NCI-H1694 (cell line): Measurements from ENCODE around the gene MEN1.
"Not testable (repeated sequence)": the region's sequence is repeated elsewhere in the genome, so short reads cannot be mapped to it uniquely, and the experiment has no call there.

Experiments used
- DNase-seq: peaks from one replicate; lab custom pipeline; 2025; lab: John Stamatoyannopoulos, UW

Gene MEN1

DNA sequence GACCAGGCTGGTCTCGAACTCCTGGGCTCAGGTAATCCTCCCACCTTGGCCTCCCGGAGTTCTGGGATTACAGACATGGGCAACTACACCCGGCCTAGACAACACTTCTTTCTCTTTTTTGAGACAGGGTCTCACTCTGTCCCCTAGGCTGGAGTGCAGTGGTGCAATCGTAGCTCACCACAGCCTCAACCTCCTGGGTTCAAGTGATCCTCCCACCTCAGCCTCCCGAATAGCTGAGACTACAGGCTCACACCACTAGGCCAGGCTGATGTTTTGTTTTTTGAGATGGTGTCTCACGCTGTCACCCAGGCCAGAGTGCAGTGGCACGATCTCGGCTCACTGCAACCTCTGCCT, 35.4 kb upstream of the MEN1 start:
- not testable (repeated sequence) for DNase-seq

GRCh38 chr11:64845129-64845775, 34.9 kb upstream of the MEN1 start:
- no peak for DNase-seq

- peak; percentile 30 for DNase-seq
Measured at GRCh38 chr11:64844330-64845128, 34.2 kb upstream of the MEN1 start, which contains the start of gene CDC42BPG. Gene CDC42BPG (minus strand): TSS chr11:64844653. CDS start chr11:64844569, 84 bp downstream.

GRCh38 chr11:64843686-64844329, 33.5 kb upstream of the MEN1 start:
- DNase-seq, result no peak

- no peak for DNase-seq
Measured at GRCh38 chr11:64842851-64843685, 32.7 kb upstream of the MEN1 start.

GRCh38 chr11:64842366-64842759, 32.0 kb upstream of the MEN1 start:
- DNase-seq, result no peak

- DNase-seq, result no peak
Measured at GRCh38 chr11:64841592-64842365, 31.4 kb upstream of the MEN1 start.

- no peak for DNase-seq
Measured at GRCh38 chr11:64839887-64840782, 29.8 kb upstream of the MEN1 start.

DNA sequence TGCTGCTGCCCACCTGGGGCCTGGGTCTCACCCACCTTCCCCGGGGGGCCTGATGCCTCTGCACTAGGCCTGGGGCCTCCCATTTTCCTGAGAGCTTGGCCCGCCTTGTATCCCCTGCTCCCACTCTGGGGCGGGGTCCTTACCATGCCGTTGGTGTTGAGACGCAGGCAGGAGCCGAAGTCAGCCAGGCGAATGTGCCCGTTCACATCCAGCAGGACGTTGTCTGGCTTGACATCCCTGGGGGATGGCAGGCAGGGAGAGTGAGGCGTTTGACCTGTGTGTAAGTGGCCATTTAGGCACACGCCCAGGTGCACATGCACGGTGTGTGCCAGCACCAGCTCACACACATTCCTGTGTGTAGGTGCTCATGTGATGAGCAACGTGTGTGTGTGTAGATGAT, 29.0 kb upstream of the MEN1 start:
- DNase-seq, result no peak

DNA sequence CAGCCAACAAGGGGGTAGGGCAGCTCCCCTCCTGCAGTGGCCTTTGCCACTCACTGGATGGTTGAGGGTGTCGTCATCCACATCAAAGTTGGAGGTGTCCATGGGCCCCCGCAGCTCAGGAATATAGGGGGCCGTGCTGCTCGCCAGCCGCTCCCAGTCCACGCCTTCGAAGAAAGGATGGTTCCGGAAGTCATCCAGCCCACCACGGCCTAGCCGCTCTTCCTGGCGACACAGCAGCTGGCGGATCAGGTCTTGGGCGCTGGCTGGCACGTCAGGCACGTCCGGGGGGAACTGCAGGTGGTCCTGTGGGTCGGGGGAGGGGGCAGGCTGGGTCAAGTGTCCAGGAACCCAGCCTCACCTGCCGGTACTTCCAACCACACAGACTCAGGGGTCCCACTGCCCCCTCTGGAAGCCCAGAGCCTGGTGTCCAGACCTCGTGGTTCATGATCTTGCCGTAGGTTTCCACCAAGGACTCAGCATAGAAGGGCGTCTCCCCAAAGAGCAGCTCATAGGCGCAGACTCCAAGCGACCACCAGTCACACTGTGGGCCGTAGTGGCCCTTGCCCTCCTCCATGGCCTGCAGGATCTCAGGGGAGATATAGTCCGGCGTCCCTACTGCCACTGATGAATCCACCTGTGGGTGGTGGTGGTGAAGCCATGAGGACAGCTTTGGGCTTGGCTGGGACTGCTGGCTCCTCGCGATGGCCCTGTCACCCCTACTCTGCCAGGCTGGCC, 28.4 kb upstream of the MEN1 start:
- no peak for DNase-seq

GRCh38 chr11:64837887-64838351, 27.6 kb upstream of the MEN1 start:
- DNase-seq, result no peak

DNA sequence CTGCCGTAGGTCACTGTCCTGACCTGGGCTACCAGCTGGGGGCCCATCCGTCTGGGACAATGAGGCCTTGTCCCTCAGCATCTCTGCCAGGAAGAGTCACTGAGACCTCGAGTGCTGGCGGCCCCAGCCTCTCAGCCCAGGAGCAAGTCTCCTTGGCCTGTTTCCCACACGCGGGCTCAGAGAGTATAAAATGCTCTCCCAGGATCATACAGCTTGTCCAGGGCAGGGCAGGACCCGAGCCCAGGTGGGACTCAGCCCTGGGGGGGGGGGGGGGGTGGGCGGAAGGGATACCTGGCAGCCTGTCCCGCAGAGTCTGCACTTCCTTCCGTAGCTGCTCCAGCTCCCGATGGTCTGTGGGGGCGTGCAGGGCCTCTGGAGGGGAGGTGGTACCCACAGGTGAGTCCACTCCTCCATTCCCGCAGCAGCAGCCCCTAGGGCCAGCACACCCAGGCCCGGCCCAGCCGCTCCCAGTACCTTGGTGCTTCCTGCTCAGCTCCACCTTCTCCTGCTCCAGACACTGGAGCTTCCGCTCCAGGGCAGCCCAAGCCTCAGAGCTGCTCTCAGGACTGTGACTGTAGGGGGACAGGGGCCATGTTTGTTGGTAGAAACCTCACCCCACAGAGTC, 26.2 kb upstream of the MEN1 start:
- DNase-seq, result no peak

DNA sequence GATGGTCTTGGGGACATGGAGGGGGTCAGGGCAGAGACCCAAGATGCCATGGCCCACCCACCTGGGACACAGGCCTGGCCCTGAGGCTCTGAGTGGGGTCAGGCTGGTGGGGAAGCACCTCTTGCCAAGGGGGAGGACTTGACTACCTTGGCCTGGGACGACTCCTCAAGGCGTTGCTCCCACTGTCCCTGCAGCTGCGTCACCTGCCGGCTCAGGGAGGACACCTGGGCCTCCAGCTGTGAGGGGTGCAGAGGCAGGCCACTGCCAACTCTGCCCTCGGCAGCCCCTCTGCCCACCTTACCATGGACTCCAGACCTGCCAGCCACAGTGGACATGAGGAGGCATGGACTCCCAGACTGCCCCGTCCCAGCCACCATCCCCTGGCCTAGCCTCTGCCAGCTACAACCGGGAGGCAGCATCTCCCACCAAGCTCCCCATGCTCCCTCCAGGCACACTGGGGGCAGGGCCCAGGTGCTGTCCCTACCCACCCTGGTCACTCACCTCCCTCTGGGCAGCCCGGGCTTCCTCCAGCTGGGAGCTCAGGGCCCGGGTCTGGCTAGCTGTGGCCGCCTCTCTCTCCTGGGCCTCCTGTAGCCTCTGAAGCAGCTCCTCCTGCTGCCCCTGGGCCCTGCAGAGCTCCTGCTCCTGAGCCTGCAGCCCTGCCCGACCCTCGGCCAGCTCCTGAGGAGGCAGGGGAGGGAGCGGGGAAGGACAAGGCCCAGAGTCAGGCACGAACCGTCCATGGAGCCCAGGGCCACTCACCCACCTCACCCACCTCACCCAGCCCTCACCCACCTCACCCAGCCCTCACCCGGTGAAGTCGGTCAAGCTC, 25.5 kb upstream of the MEN1 start:
- no peak for DNase-seq

DNA sequence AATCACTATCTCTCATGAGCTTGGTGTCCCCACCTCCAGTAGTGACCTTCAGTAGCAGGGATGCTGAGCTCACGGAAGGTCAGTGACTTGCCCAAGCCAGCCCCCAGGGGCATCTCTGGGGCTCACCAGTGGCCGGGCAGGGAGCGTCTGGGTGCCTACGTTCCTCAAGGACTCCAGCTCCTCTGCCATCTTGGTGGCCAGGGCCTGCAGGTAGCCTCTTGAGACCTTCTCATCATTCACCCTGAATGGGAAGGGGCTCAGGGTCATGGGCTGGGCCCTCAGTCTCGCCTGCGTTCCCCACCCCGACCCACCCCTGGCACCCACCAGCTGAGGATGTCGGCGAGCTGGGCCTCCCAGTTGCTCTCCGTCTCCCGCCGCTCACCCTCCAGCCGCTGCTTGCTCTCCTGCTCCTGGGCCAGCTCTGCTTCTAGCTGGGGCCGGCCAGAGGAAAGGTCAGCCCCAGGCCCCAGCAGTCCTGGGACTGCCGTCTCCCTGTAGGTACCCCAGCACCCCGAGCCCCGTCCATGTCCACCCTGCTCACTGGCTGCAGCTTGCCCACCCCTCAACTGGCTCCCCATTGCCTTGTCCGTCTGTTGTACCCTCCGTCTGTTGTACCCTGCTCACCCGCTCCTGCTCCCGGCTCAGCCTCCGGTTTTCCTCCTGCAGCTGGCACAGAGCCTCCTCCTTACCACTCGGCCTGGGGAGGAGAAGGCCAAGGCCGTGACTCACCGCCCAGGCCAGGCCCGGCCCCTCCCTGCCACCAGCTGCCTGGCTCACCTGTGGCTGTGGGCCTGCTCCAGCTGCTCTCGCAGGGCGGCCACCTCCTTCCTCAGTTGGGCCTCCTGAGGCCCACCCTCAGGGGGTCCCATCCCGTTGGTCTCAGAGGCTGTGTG, 24.6 kb upstream of the MEN1 start:
- no peak for DNase-seq

DNA sequence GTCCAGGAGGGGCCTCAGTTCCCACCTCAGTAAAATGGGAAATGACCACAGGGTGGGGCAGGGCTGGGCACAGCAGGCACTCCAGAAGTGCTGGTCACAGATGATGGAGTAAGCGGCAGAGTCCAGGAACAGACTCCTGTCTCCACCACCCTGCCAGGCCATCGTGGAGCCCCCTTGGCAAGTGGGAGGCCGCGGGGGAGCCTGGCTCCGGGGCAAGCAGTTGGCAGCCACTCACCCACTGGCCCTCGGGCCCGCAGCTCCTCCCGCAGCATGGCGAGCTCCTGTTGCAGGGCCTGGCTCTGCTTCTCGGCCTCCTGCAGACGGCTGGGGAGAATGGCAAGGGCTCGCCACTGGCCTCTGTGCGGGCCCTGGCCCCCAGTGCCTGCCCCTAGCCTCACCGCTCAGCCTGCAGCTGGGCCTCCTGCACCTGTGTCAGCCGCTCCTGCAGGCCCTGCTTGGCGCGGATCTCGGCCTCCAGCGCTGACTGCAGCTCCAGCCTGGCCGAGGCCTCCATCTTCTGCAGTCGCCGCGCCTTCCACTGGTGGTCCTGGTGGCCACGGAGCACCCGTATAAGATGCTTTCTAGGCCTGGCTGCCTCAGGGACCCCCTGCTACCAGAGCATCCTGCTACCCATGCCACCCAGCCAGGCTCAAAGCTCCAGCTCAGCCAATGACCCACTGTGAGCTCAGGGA, 23.8 kb upstream of the MEN1 start:
- no peak for DNase-seq

DNA sequence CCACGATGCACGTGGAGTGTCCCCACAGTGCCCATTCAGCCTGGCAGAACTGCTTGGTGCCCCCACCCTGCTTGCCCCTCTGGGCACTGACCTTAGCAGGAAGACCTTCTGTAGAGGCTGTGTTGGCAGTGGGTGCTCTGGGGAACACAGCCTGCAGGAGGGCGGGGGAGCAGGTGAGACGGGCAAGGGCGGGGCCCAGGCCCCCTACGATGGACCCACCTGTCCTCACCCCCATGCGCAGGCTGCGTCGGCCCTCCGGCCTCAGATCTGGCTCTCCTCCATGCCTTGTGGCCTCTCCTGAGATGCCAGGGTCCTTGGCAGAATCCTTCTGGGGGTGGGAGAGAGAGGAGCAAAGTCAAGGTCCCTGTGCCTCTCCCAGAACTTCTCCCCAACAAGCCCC, 23.2 kb upstream of the MEN1 start:
- DNase-seq, result no peak

DNA sequence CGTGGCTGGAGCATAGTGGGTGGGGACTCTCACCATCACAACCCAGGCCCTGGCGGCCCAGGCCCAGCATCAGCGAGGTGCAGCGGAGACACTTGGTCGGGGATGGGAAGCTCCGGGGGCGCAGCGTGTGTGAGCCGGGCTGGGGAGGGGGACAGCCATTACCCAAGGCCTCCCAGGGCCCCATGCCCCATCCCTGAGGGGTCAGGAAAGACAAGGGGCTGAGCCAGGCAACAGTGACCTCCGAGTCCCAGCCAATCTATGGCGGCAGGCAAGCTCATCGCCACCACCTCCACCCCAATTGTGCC, 22.8 kb upstream of the MEN1 start:
- DNase-seq, result no peak
